GM23338 (cell line): ENCODE measurements around the gene NIFK. TPM values are rescaled to one million over a fixed set of nuclear protein-coding genes. Genes with fewer than 3 reads are reported as not detected.
"Not testable (repeated sequence)": the region's sequence is repeated elsewhere in the genome, so short reads cannot be mapped to it uniquely, and the experiment has no call there.

Source experiments
- ATAC-seq: fragments of 200-7000 bp; cut with Tn5 transposase; 3 replicates; pipeline ENCODE4 v1.9.1; 2020
- DNase-seq: peaks from one replicate; pipeline ENCODE4 v3.0.0-alpha.2; 2015; ENCODE audit warnings: low spot score
- H2AFZ ChIP-seq: fragments of 200-600 bp; sonication (generic); 2 replicates; pipeline ENCODE4 v1.8.0; 2016; ENCODE audit warnings: antibody characterized with exemption, mild to moderate bottlenecking, moderate library complexity
- H3F3A ChIP-seq: fragments of 200-600 bp; sonication (generic); replicated peaks from 2 replicates; pipeline ENCODE4 v1.8.0; 2017; ENCODE audit warnings: antibody characterized with exemption, mixed run types, low read depth
- H3K27ac ChIP-seq: fragments of 200-600 bp; sonication (generic); 2 replicates; pipeline ENCODE4 v1.6.1; 2016; ENCODE audit warnings: low read depth
- H3K27me3 ChIP-seq: fragments of 200-600 bp; sonication (generic); 2 replicates; pipeline ENCODE4 v1.8.0; 2016; ENCODE audit warnings: mild to moderate bottlenecking, mixed run types, moderate library complexity; ENCODE audit not compliant: insufficient read depth
- H3K36me3 ChIP-seq: fragments of 200-600 bp; sonication (generic); 2 replicates; pipeline ENCODE4 v1.8.0; 2016; ENCODE audit warnings: mild to moderate bottlenecking; ENCODE audit not compliant: insufficient read depth
- H3K4me1 ChIP-seq: fragments of 200-600 bp; sonication (generic); 2 replicates; pipeline ENCODE4 v1.8.0; 2016; ENCODE audit warnings: mild to moderate bottlenecking, moderate library complexity; ENCODE audit not compliant: insufficient read depth
- H3K4me2 ChIP-seq: fragments of 200-600 bp; sonication (generic); 2 replicates; pipeline ENCODE4 v1.7.1; 2017; ENCODE audit warnings: mixed run types
- H3K4me3 ChIP-seq: fragments of 200-600 bp; sonication (generic); 2 replicates; pipeline ENCODE4 v1.6.1; 2016; ENCODE audit warnings: mixed run types
- H3K79me2 ChIP-seq: fragments of 200-600 bp; sonication (generic); replicated peaks from 2 replicates; pipeline ENCODE4 v1.8.0; 2017; ENCODE audit warnings: mild to moderate bottlenecking; ENCODE audit not compliant: insufficient read depth
- H3K9me2 ChIP-seq: fragments of 200-600 bp; sonication (generic); 2 replicates; pipeline ENCODE4 v1.8.0; 2017; ENCODE audit not compliant: insufficient read depth
- H4K20me1 ChIP-seq: fragments of 200-600 bp; sonication (generic); replicated peaks from 2 replicates; pipeline ENCODE4 v1.8.0; 2017; ENCODE audit warnings: mild to moderate bottlenecking; ENCODE audit not compliant: insufficient read depth
- H3K27ac Mint-ChIP-seq: 2 replicates; pipeline ENCODE4 v1.8.0; 2020; ENCODE audit warnings: inconsistent platforms, mild to moderate bottlenecking, moderate library complexity, mixed read lengths
- H3K27me3 Mint-ChIP-seq: 3 replicates; pipeline ENCODE4 v1.8.0; 2022; ENCODE audit warnings: low read depth, mild to moderate bottlenecking, moderate library complexity, mixed read lengths, inconsistent platforms; ENCODE audit not compliant: insufficient read depth, poor library complexity
- H3K36me3 Mint-ChIP-seq: 3 replicates; pipeline ENCODE4 v1.8.0; 2021; ENCODE audit warnings: low read depth, mild to moderate bottlenecking, inconsistent platforms, moderate library complexity, mixed read lengths
- H3K4me1 Mint-ChIP-seq: 3 replicates; pipeline ENCODE4 v1.8.0; 2020; ENCODE audit warnings: mild to moderate bottlenecking, inconsistent platforms, mixed read lengths
- H3K4me3 Mint-ChIP-seq: 3 replicates; pipeline ENCODE4 v1.8.0; 2021; ENCODE audit warnings: moderate library complexity, mild to moderate bottlenecking, inconsistent platforms, mixed read lengths
- H3K9me3 Mint-ChIP-seq: 3 replicates; pipeline ENCODE4 v1.8.0; 2020; ENCODE audit warnings: moderate library complexity, mild to moderate bottlenecking, inconsistent platforms, mixed read lengths
- CTCF ChIP-seq, 2 experiments: fragments of 200-600 bp in 1 of 2; sonication (generic) in 1 of 2; conservative IDR thresholded peaks; 2 replicates each; pipeline versions ENCODE4 v1.5.1 to v1.6.1; 2016 to 2017; ENCODE audit warnings: antibody characterized with exemption in 2 of 2, low read depth in 2 of 2, mild to moderate bottlenecking in 2 of 2, moderate library complexity in 1 of 2
- NANOG ChIP-seq: IDR thresholded peaks from 2 replicates; pipeline ENCODE4 v1.6.1; 2016; ENCODE audit warnings: antibody characterized with exemption, borderline replicate concordance
- ZNF331 ChIP-seq: fragments of 250-450 bp; sonication (Bioruptor Pico); IDR thresholded peaks from 2 replicates; pipeline ENCODE4 v1.5.0; 2020; ENCODE audit warnings: low read depth, mild to moderate bottlenecking, moderate library complexity
- ZNF462 ChIP-seq: fragments of 250-450 bp; sonication (Bioruptor Pico); IDR thresholded peaks from 2 replicates; pipeline ENCODE4 v1.5.0; 2020; ENCODE audit warnings: mild to moderate bottlenecking, moderate library complexity
- polyA plus RNA-seq: library from polyadenylated mRNA; unstranded; fragments of >200 nt; fragmentation: Nextera tagmentation; extraction: Ambion mirVana; gene quantifications from 2 replicates; pipeline ENCODE4 v1.2.1, GENCODE V29; 2016
- total RNA-seq: library from RNA; depleted of rRNA; stranded (reverse); fragments of >200 nt; shearing (Covaris generic); gene quantifications from 2 replicates; pipeline ENCODE4 v1.2.3, GENCODE V29; 2014

NIFK gene
- total and polyA plus RNA-seq, 2 experiments from 2014 or later, result 106 to 289 TPM

GRCh38 chr2:121690572-121690971 is 46.1 kb downstream of the NIFK start:
- peaks cover 20% of the 10 kb centered on the region for H3K4me1 Mint-ChIP-seq
- H3K27me3 Mint-ChIP-seq, result peaks cover 10% of the 10 kb centered on the region
- H3K36me3 Mint-ChIP-seq, H2AFZ ChIP-seq, H3F3A ChIP-seq, H3K4me2 ChIP-seq, H3K27ac ChIP-seq, H3K27ac Mint-ChIP-seq, H3K9me2 ChIP-seq, H3K36me3 ChIP-seq, ATAC-seq, H3K79me2 ChIP-seq, H3K27me3 ChIP-seq, H3K4me3 Mint-ChIP-seq, H4K20me1 ChIP-seq, H3K4me3 ChIP-seq, DNase-seq, H3K9me3 Mint-ChIP-seq: not testable (repeated sequence)
- peaks cover 21% of the 10 kb centered on the region for H3K4me1 ChIP-seq

GRCh38 chr2:121690095-121690494 is 46.6 kb downstream of the NIFK start:
- Histone ChIP-seq H3K27me3 (no peaks in the 10 kb centered on the region), H3K9me2 (no peaks in the 10 kb centered on the region), H3K4me2 (no peak overlapping the region), H3K27ac (no peak overlapping the region), H4K20me1 (no peaks in the 10 kb centered on the region), H3K36me3 (no peaks in the 10 kb centered on the region), H3K4me3 (no peak overlapping the region), H3K79me2 (no peaks in the 10 kb centered on the region), H3K4me1 (peaks cover 25% of the 10 kb centered on the region), H3F3A (0 out of 2 replicates have a peak, but pooled peaks cover 6% of the 10 kb centered on the region), H2AFZ (no peak overlapping the region)
- DNase-seq, result no peak
- Mint-ChIP-seq H3K9me3 (no peaks in the 10 kb centered on the region), H3K27ac (no peak overlapping the region), H3K36me3 (peaks cover 4% of the 10 kb centered on the region; the same call in 2 of the 3 replicates), H3K27me3 (peaks cover 10% of the 10 kb centered on the region), H3K4me3 (no peak overlapping the region), H3K4me1 (peaks cover 21% of the 10 kb centered on the region)
- no peak for ATAC-seq
- TF ChIP-seq NANOG (no peak), ZNF331 (CRISPR knock-in tag) (no peak), CTCF (conservative IDR thresholded peaks at IDR 0.05; ENCODE audit: low read depth in 2 of 2) (no peak), ZNF462 (CRISPR knock-in tag) (no peak)
